Smooth muscle cell of bladder (primary cell): ENCODE results near the gene MGLL. TPM values are rescaled to one million over a fixed set of nuclear protein-coding genes. Genes with fewer than 3 reads are reported as not detected.

Experiments
- total RNA-seq: library from RNA; depleted of rRNA; stranded (reverse); fragments of >200 nt; gene quantifications from 2 replicates; pipeline ENCODE4 v1.2.3, GENCODE V29; 2014

Gene MGLL
- 10.1 and 10.9 TPM in 2 replicates for total RNA-seq

GRCh38 chr3:127822041-127822681 lies at the start of gene MGLL:
Gene MGLL (minus strand): TSS chr3:127822515. CDS start chr3:127822318, 197 bp downstream.

GRCh38 chr3:127672429-127673190 lies 149.7 kb downstream of the MGLL start, which contains the start of gene ABTB1:
Gene ABTB1 (plus strand): TSS chr3:127672952. CDS start chr3:127673026, 74 bp downstream.

Other genes starting within 250 kb of the MGLL start
- gene TPRA1, start 231.8 kb downstream of the MGLL start, total RNA-seq = 47.4 and 56.5 TPM in 2 replicates
- gene MCM2, start 224.1 kb downstream of the MGLL start, total RNA-seq = 10.5 and 11.7 TPM in 2 replicates
- gene PODXL2, start 193.3 kb downstream of the MGLL start, total RNA-seq = 1.00 and 1.0 TPM in 2 replicates
- 7.0 and 7.1 TPM in 2 replicates for gene ABTB1, start 149.6 kb downstream of the MGLL start, total RNA-seq
- gene KBTBD12, start 92.7 kb upstream of the MGLL start, total RNA-seq = not detected in 2 replicates
- 290 and 343 TPM in 2 replicates for gene SEC61A1, start 229.9 kb upstream of the MGLL start, total RNA-seq